Naive B cell (primary cell): Measurements from ENCODE around the gene MIS18BP1. TPM values are rescaled to one million over a fixed set of nuclear protein-coding genes. Genes with fewer than 3 reads are reported as not detected.
"Not testable (repeated sequence)": the region's sequence is repeated elsewhere in the genome, so short reads cannot be mapped to it uniquely, and the experiment has no call there.

Source experiments
- ATAC-seq, 2 donors: fragments of 150-1000 bp; cut with Tn5 transposase; 2 replicates each; pipeline ENCODE4 v1.10.0; 2021; ENCODE audit warnings: low read depth in 2 of 2, mild to moderate bottlenecking in 2 of 2, moderate library complexity in 2 of 2
- DNase-seq: peaks from one replicate; pipeline ENCODE4 v3.0.0; 2022
- H3K27ac Mint-ChIP-seq, 6 donors: one replicate each; pipeline ENCODE4 v1.8.0; 2020 to 2022; ENCODE audit warnings: mild to moderate bottlenecking in 6 of 6, mixed read lengths in 6 of 6, moderate library complexity in 5 of 6, inconsistent platforms in 2 of 6
- H3K27me3 Mint-ChIP-seq, 3 donors: one replicate each; pipeline ENCODE4 v1.8.0; 2021 to 2022; ENCODE audit warnings: mixed read lengths in 3 of 3, mild to moderate bottlenecking in 1 of 3
- H3K36me3 Mint-ChIP-seq, 2 donors: one replicate each; pipeline ENCODE4 v1.8.0; 2020 to 2022; ENCODE audit warnings: mixed read lengths in 2 of 2, inconsistent platforms in 1 of 2, mild to moderate bottlenecking in 1 of 2
- H3K4me1 Mint-ChIP-seq, 3 donors: one replicate each; pipeline ENCODE4 v1.8.0; 2020 to 2022; ENCODE audit warnings: mixed read lengths in 3 of 3, inconsistent platforms in 1 of 3, mild to moderate bottlenecking in 1 of 3, moderate library complexity in 1 of 3
- H3K4me3 Mint-ChIP-seq, 8 donors: one replicate each; pipeline ENCODE4 v1.8.0; 2020 to 2022; ENCODE audit warnings: mild to moderate bottlenecking in 8 of 8, mixed read lengths in 8 of 8, moderate library complexity in 8 of 8, inconsistent platforms in 2 of 8
- H3K9me3 Mint-ChIP-seq, 7 donors: one replicate each; pipeline ENCODE4 v1.8.0; 2020 to 2022; ENCODE audit warnings: mixed read lengths in 7 of 7, mild to moderate bottlenecking in 5 of 7, inconsistent platforms in 2 of 7, moderate library complexity in 1 of 7
- polyA plus RNA-seq, 6 donors: library from polyadenylated mRNA; unstranded; fragments of 300-500 nt; fragmentation: Illumina TruSeq; gene quantifications; one replicate each; pipeline ENCODE4 v1.2.3, GENCODE V29; 2021; ENCODE audit warnings: low read depth in 6 of 6

The MIS18BP1 gene
- polyA plus RNA-seq: 10 to 100 TPM; 44.5 to 85.3 (median 75.8) TPM

DNA sequence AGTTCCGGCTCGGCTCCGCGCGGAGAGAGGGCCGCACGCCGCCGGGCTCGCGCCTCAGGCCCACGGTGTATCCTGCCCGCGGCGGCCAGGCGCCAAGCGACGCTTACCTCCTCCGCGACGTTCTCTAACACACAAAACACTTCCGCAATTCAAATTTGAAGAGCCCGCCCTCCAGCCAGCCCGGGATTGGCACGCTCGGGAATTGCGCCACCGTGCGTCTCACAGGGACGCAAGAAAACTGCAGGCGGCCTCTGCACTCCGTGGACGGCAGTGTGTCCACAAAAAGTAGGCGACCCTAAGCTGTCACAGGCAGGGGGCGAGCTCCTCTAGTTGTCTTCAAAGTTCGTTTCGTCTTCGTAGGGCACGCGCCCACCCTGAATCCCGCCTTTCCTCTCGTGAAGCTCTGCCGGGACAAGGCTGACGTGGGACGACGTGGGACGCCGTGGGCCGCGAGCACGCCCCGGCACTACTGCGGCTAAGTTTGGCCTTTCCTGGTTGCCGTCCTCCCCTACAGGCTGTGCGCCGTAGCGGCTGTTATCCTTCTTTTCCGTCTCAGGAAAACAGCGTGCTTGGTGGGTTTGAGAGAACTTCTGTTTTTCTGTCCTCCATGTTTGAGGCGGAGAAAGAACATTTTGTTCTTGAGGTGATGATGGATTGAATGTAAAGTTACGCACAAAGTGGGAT, at the start of gene MIS18BP1:
Gene MIS18BP1, minus strand, starts transcription at position 133 of the 684 bp plus-strand sequence. CDS start 5,916 bp downstream, outside the sequence.
- H3K9me3 Mint-ChIP-seq: peaks cover 8 to 26% (median 17%) of the 10 kb centered on the region in 7 donors
- H3K4me1 Mint-ChIP-seq: peaks cover 16 to 39% (median 19%) of the 10 kb centered on the region in 3 donors
- ATAC-seq (peak; percentile 75 to 80), DNase-seq (peak; percentile 95)
- H3K27ac Mint-ChIP-seq: peak within 1 kb of the TSS; percentile 94 to 97 (median 96)
- H3K4me3 Mint-ChIP-seq: peak within 1 kb of the TSS; percentile 91 to 99 (median 96)
- H3K27me3 Mint-ChIP-seq: no peaks in the 10 kb centered on the region
- H3K36me3 Mint-ChIP-seq: peaks cover 6 to 20% of the 10 kb centered on the region in 2 donors

DNA sequence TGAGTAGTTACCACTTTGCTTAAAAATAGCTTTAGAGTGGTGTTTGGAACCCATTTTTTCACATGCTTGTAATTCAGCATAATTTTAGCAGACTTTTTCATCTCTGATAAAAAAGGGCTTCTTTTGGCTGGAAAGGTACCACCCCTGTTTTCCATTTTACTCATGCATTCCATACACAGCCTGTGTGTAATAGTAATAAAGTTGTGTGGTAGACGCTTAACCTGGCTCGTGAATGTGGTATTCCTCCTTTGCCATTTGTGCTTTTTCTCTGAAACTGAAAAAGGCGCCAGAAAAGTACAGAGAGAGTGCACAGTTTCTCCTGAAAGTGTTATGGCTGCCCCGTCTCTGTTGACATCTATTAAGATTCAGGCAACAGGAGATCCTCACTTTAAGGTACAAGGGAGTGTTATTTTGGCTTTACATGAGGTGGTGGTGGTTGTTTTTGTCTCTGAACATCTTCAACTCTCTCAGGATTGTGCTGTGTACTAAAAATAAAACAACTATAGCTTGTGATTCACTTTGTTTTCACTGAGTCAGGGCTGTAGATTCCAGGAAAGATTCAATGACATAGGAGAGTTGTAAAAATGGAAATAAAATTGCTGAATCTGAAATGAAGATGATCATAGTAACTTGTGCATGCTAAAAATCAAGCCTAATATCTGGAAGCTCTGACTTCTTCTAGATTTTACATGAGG, 45.6 kb upstream of the MIS18BP1 start:
- ATAC-seq (no peak), DNase-seq (no peak)
- Mint-ChIP-seq H3K36me3 (no peaks in the 10 kb centered on the region), H3K27ac (no peak overlapping the region), H3K27me3 (peaks cover 0 to 5% (median 0%) of the 10 kb centered on the region in 3 donors), H3K4me3 (no peak overlapping the region), H3K9me3 (peaks cover 0 to 8% (median 4%) of the 10 kb centered on the region in 7 donors), H3K4me1 (no peaks in the 10 kb centered on the region)

DNA sequence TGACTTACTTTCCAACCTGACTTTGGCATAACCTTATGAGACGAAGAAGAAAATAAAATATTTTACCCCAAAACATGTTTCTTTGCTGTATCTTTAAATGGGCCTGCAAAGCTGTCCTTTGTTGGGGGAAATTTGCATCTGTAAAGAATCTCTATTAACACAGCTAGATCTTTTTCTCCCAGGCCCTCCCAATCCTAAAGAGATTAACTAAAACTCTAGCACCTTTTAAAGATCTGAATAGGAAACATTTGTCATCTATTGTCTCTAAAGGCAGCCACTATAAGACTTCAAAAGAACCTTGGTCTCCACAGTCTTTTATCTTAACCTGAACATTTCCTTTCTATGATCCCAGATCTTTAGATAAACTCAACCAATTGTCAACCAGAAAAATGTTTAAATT, 41.8 kb upstream of the MIS18BP1 start:
- H3K27ac Mint-ChIP-seq, H3K36me3 Mint-ChIP-seq, ATAC-seq, H3K4me1 Mint-ChIP-seq, H3K9me3 Mint-ChIP-seq, H3K4me3 Mint-ChIP-seq, DNase-seq: not testable (repeated sequence)
- peaks cover 0 to 20% (median 0%) of the 10 kb centered on the region in 3 donors for H3K27me3 Mint-ChIP-seq

DNA sequence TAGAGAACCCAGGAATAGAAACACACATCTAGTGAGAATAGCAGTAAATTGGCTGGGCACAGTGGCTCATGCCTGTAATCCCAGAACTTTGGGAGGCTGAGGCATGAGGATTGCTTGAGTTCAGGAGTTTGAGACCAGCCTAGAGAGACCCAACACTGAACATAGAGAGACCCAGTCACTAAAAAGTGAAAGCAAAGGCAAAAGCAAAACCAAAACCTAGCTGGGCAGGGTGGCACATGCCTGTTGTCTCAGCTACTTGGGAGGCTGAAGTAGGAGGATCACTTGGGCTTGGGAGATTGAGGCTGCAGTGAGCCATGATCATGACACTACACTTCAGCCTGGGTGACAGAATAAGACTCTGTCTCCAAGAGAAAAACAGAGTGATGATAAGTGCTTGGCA, 37.5 kb upstream of the MIS18BP1 start:
- no peaks in the 10 kb centered on the region for H3K36me3 Mint-ChIP-seq
- no peak for DNase-seq
- peaks cover 0 to 3% (median 0%) of the 10 kb centered on the region in 7 donors for H3K9me3 Mint-ChIP-seq
- H3K4me3 Mint-ChIP-seq: no peak overlapping the region
- ATAC-seq: no peak
- H3K27ac Mint-ChIP-seq: no peak overlapping the region
- H3K4me1 Mint-ChIP-seq: no peaks in the 10 kb centered on the region
- H3K27me3 Mint-ChIP-seq: peaks cover 8 to 29% (median 19%) of the 10 kb centered on the region in 3 donors

- H3K36me3 Mint-ChIP-seq: no peaks in the 10 kb centered on the region
- DNase-seq: no peak
- no peak for ATAC-seq
- H3K4me3 Mint-ChIP-seq: no peak overlapping the region
- H3K4me1 Mint-ChIP-seq: no peaks in the 10 kb centered on the region
- no peak overlapping the region for H3K27ac Mint-ChIP-seq
- peaks cover 14 to 26% (median 21%) of the 10 kb centered on the region in 3 donors for H3K27me3 Mint-ChIP-seq
- H3K9me3 Mint-ChIP-seq: peaks cover 0 to 10% (median 2%) of the 10 kb centered on the region in 7 donors
These were observed 34.6 kb upstream of the MIS18BP1 start for GRCh38 chr14:45287610-45288009.

- H3K9me3 Mint-ChIP-seq: peaks cover 9 to 31% (median 21%) of the 10 kb centered on the region in 7 donors
- ATAC-seq: no peak
- peaks cover 14 to 26% (median 21%) of the 10 kb centered on the region in 3 donors for H3K27me3 Mint-ChIP-seq
- peaks cover 5 to 22% of the 10 kb centered on the region in 2 donors for H3K36me3 Mint-ChIP-seq
- no peak overlapping the region for H3K4me3 Mint-ChIP-seq
- no peak for DNase-seq
- no peak overlapping the region for H3K27ac Mint-ChIP-seq
- H3K4me1 Mint-ChIP-seq: no peaks in the 10 kb centered on the region
These were observed 31.8 kb upstream of the MIS18BP1 start for GRCh38 chr14:45284802-45285201.

GRCh38 chr14:45281731-45282400, 28.9 kb upstream of the MIS18BP1 start:
- Mint-ChIP-seq H3K9me3 (peaks cover 9 to 31% (median 20%) of the 10 kb centered on the region in 7 donors), H3K4me3 (peak overlapping the region in 1 of 8 donors; percentile 26), H3K27ac (peak overlapping the region in 1 of 6 donors; percentile 86), H3K27me3 (peaks cover 13 to 25% (median 20%) of the 10 kb centered on the region in 3 donors), H3K36me3 (peaks cover 9 to 22% of the 10 kb centered on the region in 2 donors)
- not testable (repeated sequence) for ATAC-seq, DNase-seq, H3K4me1 Mint-ChIP-seq

- H3K4me3 Mint-ChIP-seq: no peak overlapping the region
- no peaks in the 10 kb centered on the region for H3K27me3 Mint-ChIP-seq
- ATAC-seq: no peak
- H3K36me3 Mint-ChIP-seq: no peaks in the 10 kb centered on the region
- H3K4me1 Mint-ChIP-seq: no peaks in the 10 kb centered on the region
- H3K27ac Mint-ChIP-seq: no peak overlapping the region
- no peak for DNase-seq
- H3K9me3 Mint-ChIP-seq: no peaks in the 10 kb centered on the region
These were observed 19.0 kb upstream of the MIS18BP1 start for GRCh38 chr14:45271858-45272537.

GRCh38 chr14:45270031-45270430, 17.0 kb upstream of the MIS18BP1 start:
- no peaks in the 10 kb centered on the region for H3K4me1 Mint-ChIP-seq
- peak overlapping the region in 2 of 6 donors; percentile 16 to 71 for H3K27ac Mint-ChIP-seq

DNA sequence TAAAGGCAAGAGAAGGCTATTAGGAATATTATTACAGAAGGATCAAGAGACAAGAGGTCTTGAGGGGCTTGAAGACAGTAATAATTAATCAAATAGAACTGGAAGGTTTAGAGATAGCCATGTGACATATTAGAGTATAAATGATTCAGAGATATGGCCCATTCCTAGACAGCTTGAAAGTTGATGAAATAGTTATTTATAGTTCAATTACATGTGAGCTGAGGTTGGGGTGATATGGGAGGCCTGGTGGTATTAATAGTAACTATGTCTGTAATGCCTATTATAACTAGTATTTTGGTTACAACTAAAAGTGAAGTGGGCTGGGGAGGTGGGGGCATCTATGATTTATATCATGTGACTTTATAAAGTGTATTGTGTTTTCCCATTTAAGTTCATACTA, 14.1 kb upstream of the MIS18BP1 start:
- no peak overlapping the region for H3K27ac Mint-ChIP-seq
- DNase-seq (no peak), ATAC-seq (no peak)
- peaks cover 0 to 19% (median 13%) of the 10 kb centered on the region in 3 donors for H3K27me3 Mint-ChIP-seq
- peaks cover 0 to 7% (median 0%) of the 10 kb centered on the region in 7 donors for H3K9me3 Mint-ChIP-seq
- H3K4me3 Mint-ChIP-seq: no peak overlapping the region
- H3K4me1 Mint-ChIP-seq: no peaks in the 10 kb centered on the region
- H3K36me3 Mint-ChIP-seq: no peaks in the 10 kb centered on the region

More at GRCh38 chr14:45270031-45270430, 17.0 kb upstream of the MIS18BP1 start:
- H3K36me3 Mint-ChIP-seq: no peaks in the 10 kb centered on the region
- DNase-seq (no peak), ATAC-seq (no peak)
- no peak overlapping the region for H3K4me3 Mint-ChIP-seq
- no peaks in the 10 kb centered on the region for H3K9me3 Mint-ChIP-seq
- peaks cover 0 to 1% (median 0%) of the 10 kb centered on the region in 3 donors for H3K27me3 Mint-ChIP-seq

- H3K27ac Mint-ChIP-seq: no peak overlapping the region
- peaks cover 0 to 27% (median 13%) of the 10 kb centered on the region in 3 donors for H3K27me3 Mint-ChIP-seq
- H3K4me1 Mint-ChIP-seq: no peaks in the 10 kb centered on the region
- H3K9me3 Mint-ChIP-seq: peaks cover 13 to 38% (median 31%) of the 10 kb centered on the region in 7 donors
- H3K36me3 Mint-ChIP-seq: peaks cover 9 to 28% of the 10 kb centered on the region in 2 donors
- H3K4me3 Mint-ChIP-seq: no peak overlapping the region
- no peak for DNase-seq
- no peak for ATAC-seq
These were observed 9.6 kb upstream of the MIS18BP1 start for GRCh38 chr14:45262637-45263036.

DNA sequence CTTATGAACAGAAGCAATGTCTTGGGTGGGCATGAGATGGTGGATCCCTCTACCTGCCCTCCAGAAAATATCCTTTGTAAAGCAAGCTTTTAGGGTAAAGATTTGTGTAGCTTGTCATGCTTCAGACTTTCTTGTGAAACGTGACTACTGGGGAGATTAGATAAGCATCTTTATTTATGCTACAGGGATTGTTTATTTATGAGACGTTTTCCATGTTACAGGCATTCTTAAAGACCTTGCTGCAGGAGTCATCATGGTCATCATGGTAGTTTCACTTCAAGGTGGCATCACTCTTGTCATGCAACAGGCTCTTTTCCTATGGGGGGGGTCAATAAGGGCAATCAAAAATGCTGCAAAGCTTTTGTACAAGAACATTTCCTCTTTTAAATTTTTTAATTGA, 8.2 kb upstream of the MIS18BP1 start:
- DNase-seq (no peak), ATAC-seq (no peak)
- peaks cover 9 to 40% of the 10 kb centered on the region in 2 donors for H3K36me3 Mint-ChIP-seq
- peaks cover 21 to 49% (median 44%) of the 10 kb centered on the region in 7 donors for H3K9me3 Mint-ChIP-seq
- H3K27ac Mint-ChIP-seq: no peak overlapping the region
- no peaks in the 10 kb centered on the region for H3K4me1 Mint-ChIP-seq
- H3K27me3 Mint-ChIP-seq: peaks cover 0 to 27% (median 13%) of the 10 kb centered on the region in 3 donors
- peak overlapping the region in 1 of 8 donors; percentile 12 for H3K4me3 Mint-ChIP-seq

DNA sequence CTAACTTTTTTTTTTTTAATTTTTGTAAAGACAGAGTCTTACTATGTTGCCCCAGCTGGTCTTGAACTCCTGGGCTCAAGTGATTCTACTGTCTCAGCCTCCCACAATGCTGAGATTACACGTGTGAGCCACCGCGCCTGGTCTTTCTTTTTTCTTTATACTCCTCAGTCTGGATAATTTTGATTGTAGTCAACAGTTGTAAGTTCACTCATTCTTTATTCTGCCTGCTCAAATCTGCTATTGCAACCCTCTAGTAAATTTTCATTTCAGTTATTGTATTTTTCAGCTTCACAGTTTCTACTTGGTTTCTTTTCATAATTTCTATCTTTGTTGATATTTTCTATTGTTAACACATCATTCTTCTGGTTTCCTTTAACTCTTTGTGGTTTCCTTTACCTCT, 5.8 kb upstream of the MIS18BP1 start:
- H3K4me1 Mint-ChIP-seq: peaks cover 0 to 4% (median 0%) of the 10 kb centered on the region in 3 donors
- no peak for DNase-seq
- peaks cover 0 to 22% (median 8%) of the 10 kb centered on the region in 3 donors for H3K27me3 Mint-ChIP-seq
- peaks cover 21 to 56% (median 45%) of the 10 kb centered on the region in 7 donors for H3K9me3 Mint-ChIP-seq
- no peak for ATAC-seq
- H3K36me3 Mint-ChIP-seq: peaks cover 9 to 42% of the 10 kb centered on the region in 2 donors
- peak overlapping the region in 1 of 8 donors; percentile 56 for H3K4me3 Mint-ChIP-seq
- H3K27ac Mint-ChIP-seq: no peak overlapping the region
